OCI-LY3 (cell line): ENCODE results near the gene EXPH5.

Experiments
- EZH2phosphoT487 ChIP-seq: fragments of 200-600 bp; shearing (Covaris generic); IDR thresholded peaks from 2 replicates; pipeline ENCODE4 v1.6.1; 2018; ENCODE audit warnings: antibody characterized with exemption, mixed run types, low read depth
- TF ChIP-seq, protein P1 (sequence below): fragments of 200-600, 300-600 bp; sonication (generic); IDR thresholded peaks from 2 replicates; pipeline ENCODE4 v1.5.1; 2014; ENCODE audit warnings: antibody characterized with exemption, low read length, low read depth

GRCh38 chr11:108624196-108624925 is 30.8 kb upstream of the EXPH5 start:
- TF ChIP-seq, protein P1, sequence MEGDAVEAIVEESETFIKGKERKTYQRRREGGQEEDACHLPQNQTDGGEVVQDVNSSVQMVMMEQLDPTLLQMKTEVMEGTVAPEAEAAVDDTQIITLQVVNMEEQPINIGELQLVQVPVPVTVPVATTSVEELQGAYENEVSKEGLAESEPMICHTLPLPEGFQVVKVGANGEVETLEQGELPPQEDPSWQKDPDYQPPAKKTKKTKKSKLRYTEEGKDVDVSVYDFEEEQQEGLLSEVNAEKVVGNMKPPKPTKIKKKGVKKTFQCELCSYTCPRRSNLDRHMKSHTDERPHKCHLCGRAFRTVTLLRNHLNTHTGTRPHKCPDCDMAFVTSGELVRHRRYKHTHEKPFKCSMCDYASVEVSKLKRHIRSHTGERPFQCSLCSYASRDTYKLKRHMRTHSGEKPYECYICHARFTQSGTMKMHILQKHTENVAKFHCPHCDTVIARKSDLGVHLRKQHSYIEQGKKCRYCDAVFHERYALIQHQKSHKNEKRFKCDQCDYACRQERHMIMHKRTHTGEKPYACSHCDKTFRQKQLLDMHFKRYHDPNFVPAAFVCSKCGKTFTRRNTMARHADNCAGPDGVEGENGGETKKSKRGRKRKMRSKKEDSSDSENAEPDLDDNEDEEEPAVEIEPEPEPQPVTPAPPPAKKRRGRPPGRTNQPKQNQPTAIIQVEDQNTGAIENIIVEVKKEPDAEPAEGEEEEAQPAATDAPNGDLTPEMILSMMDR, result no peak
- no peak for TF ChIP-seq EZH2phosphoT487
